H9 (cell line): ENCODE data around the gene EPAS1. TPM values are rescaled to one million over a fixed set of nuclear protein-coding genes. Genes with fewer than 3 reads are reported as not detected.

ENCODE experiments used
- DNase-seq: peaks from one replicate; pipeline ENCODE4 v3.0.0-alpha.2; 2017
- H2AFZ ChIP-seq: one replicate; pipeline ENCODE4 v1.6.1; 2013; ENCODE audit warnings: mild to moderate bottlenecking, low read length, control low read depth, moderate library complexity
- H2AK5ac ChIP-seq: 2 replicates; pipeline ENCODE4 v1.6.1; 2013; ENCODE audit warnings: low read length, control low read depth, mixed read lengths; ENCODE audit not compliant: insufficient read length
- H2BK120ac ChIP-seq: one replicate; pipeline ENCODE4 v1.6.1; 2013; ENCODE audit warnings: low read depth, mild to moderate bottlenecking, low read length, control low read depth, inconsistent platforms; ENCODE audit not compliant: poor library complexity, severe bottlenecking
- H2BK12ac ChIP-seq: 2 replicates; pipeline ENCODE4 v1.6.1; 2013; ENCODE audit warnings: low read length, control low read depth, mixed read lengths, low read depth; ENCODE audit not compliant: insufficient read length
- H2BK15ac ChIP-seq: 2 replicates; pipeline ENCODE4 v1.6.1; 2013; ENCODE audit warnings: low read depth, low read length, control low read depth
- H2BK20ac ChIP-seq: one replicate; pipeline ENCODE4 v1.6.1; 2013; ENCODE audit warnings: low read depth, mild to moderate bottlenecking, low read length, control low read depth, inconsistent platforms; ENCODE audit not compliant: poor library complexity, severe bottlenecking
- H2BK5ac ChIP-seq: 2 replicates; pipeline ENCODE4 v1.6.1; 2013; ENCODE audit warnings: low read length, control low read depth, mixed read lengths; ENCODE audit not compliant: insufficient read length
- H3K14ac ChIP-seq: 2 replicates; pipeline ENCODE4 v1.6.1; 2013; ENCODE audit warnings: low read length, control low read depth; ENCODE audit not compliant: insufficient read depth
- H3K18ac ChIP-seq: 2 replicates; pipeline ENCODE4 v1.6.1; 2013; ENCODE audit warnings: low read depth, mild to moderate bottlenecking, mixed read lengths, low read length, control low read depth; ENCODE audit not compliant: insufficient read length
- H3K23ac ChIP-seq: 2 replicates; pipeline ENCODE4 v1.6.1; 2013; ENCODE audit warnings: low read length, control low read depth, mixed read lengths, low read depth; ENCODE audit not compliant: insufficient read length
- H3K23me2 ChIP-seq: 2 replicates; pipeline ENCODE4 v1.6.1; 2013; ENCODE audit warnings: low read depth, mild to moderate bottlenecking, mixed read lengths, low read length, control low read depth; ENCODE audit not compliant: insufficient read length, poor library complexity, severe bottlenecking
- H3K27ac ChIP-seq: 2 replicates; pipeline ENCODE4 v1.5.1; 2013; ENCODE audit warnings: low read length, control low read depth, mixed read lengths, low read depth; ENCODE audit not compliant: insufficient read length
- H3K27me3 ChIP-seq: 2 replicates; pipeline ENCODE4 v1.6.1; 2013; ENCODE audit warnings: low read length, control low read depth, inconsistent platforms; ENCODE audit not compliant: insufficient read depth
- H3K4ac ChIP-seq: 2 replicates; pipeline ENCODE4 v1.6.1; 2013; ENCODE audit warnings: low read depth, mild to moderate bottlenecking, control low read depth, inconsistent platforms, low read length, moderate library complexity
- H3K4me1 ChIP-seq: 2 replicates; pipeline ENCODE4 v1.6.1; 2013; ENCODE audit warnings: low read length, control low read depth, inconsistent platforms; ENCODE audit not compliant: insufficient read depth
- H3K4me2 ChIP-seq: 2 replicates; pipeline ENCODE4 v1.6.1; 2013; ENCODE audit warnings: low read length, control low read depth, mixed read lengths; ENCODE audit not compliant: insufficient read length, insufficient read depth
- H3K56ac ChIP-seq: 2 replicates; pipeline ENCODE4 v1.6.1; 2013; ENCODE audit warnings: low read depth, mild to moderate bottlenecking, mixed read lengths, low read length, control low read depth; ENCODE audit not compliant: insufficient read length
- H3K79me1 ChIP-seq: 2 replicates; pipeline ENCODE4 v1.6.1; 2013; ENCODE audit warnings: low read depth, mild to moderate bottlenecking, moderate library complexity, low read length, control low read depth, inconsistent platforms; ENCODE audit not compliant: insufficient read depth, poor library complexity, severe bottlenecking
- H3K79me2 ChIP-seq: 2 replicates; pipeline ENCODE4 v1.6.1; 2013; ENCODE audit warnings: low read length, control low read depth, inconsistent platforms; ENCODE audit not compliant: insufficient read depth
- H3K9ac ChIP-seq: 2 replicates; pipeline ENCODE4 v1.6.1; 2013; ENCODE audit warnings: low read length, control low read depth, mixed read lengths; ENCODE audit not compliant: insufficient read length; ENCODE audit errors: extremely low read depth
- H3K9me3 ChIP-seq: one replicate; pipeline ENCODE4 v1.6.1; 2013; ENCODE audit warnings: low read depth, low read length, inconsistent platforms; ENCODE audit not compliant: control insufficient read depth
- H3T11ph ChIP-seq: one replicate; pipeline ENCODE4 v1.6.1; 2013; ENCODE audit warnings: mild to moderate bottlenecking, low read length, control low read depth, inconsistent platforms
- H4K20me1 ChIP-seq: one replicate; pipeline ENCODE4 v1.6.1; 2013; ENCODE audit not compliant: control insufficient read depth, insufficient read length, insufficient read depth
- H4K5ac ChIP-seq: 2 replicates; pipeline ENCODE4 v1.6.1; 2013; ENCODE audit warnings: low read depth, mild to moderate bottlenecking, mixed read lengths, low read length, control low read depth; ENCODE audit not compliant: insufficient read length
- H4K8ac ChIP-seq: replicated peaks from 2 replicates; pipeline ENCODE4 v1.6.1; 2013; ENCODE audit warnings: low read length, control low read depth, mixed read lengths, low read depth; ENCODE audit not compliant: insufficient read length
- H4K91ac ChIP-seq: 2 replicates; pipeline ENCODE4 v1.6.1; 2013; ENCODE audit warnings: low read depth, mild to moderate bottlenecking, moderate library complexity, mixed read lengths, low read length, control low read depth; ENCODE audit not compliant: insufficient read length
- H3K27ac Mint-ChIP-seq, 3 experiments: 2 replicates in 2 of 3; 3 replicates in 1 of 3; pipeline ENCODE4 v1.8.0; 2020 to 2021; ENCODE audit warnings: mixed read lengths in 3 of 3, mild to moderate bottlenecking in 1 of 3, moderate library complexity in 1 of 3
- H3K27me3 Mint-ChIP-seq: 2 replicates; pipeline ENCODE4 v1.8.0; 2021; ENCODE audit warnings: low read depth, mild to moderate bottlenecking, moderate library complexity, mixed read lengths
- H3K36me3 Mint-ChIP-seq, 3 experiments: 2 replicates in 2 of 3; 3 replicates in 1 of 3; pipeline ENCODE4 v1.8.0; 2020 to 2021; ENCODE audit warnings: low read depth in 3 of 3, mixed read lengths in 3 of 3; ENCODE audit not compliant: insufficient read depth in 1 of 3
- H3K4me1 Mint-ChIP-seq, 2 experiments: 2 replicates each; pipeline ENCODE4 v1.8.0; 2020; ENCODE audit warnings: mixed read lengths in 2 of 2
- H3K4me3 Mint-ChIP-seq, 2 experiments: 2 replicates in 1 of 2; 3 replicates in 1 of 2; pipeline ENCODE4 v1.8.0; 2020 to 2021; ENCODE audit warnings: mild to moderate bottlenecking in 2 of 2, mixed read lengths in 2 of 2, moderate library complexity in 1 of 2
- H3K9me3 Mint-ChIP-seq, 2 experiments: 2 replicates in 1 of 2; 3 replicates in 1 of 2; pipeline ENCODE4 v1.8.0; 2020; ENCODE audit warnings: mild to moderate bottlenecking in 2 of 2, mixed read lengths in 2 of 2, moderate library complexity in 1 of 2
- WGBS: extraction: QIAGEN DNeasy Blood & Tissue Kit; methylation state at CpG from one replicate; pipeline ENCODE4 v1.1.7; 2013; ENCODE audit warnings: missing lambda C conversion rate, low lambda C conversion rate, mixed read lengths; ENCODE audit not compliant: insufficient read length; ENCODE audit errors: extremely low coverage; 5-methylcytosine and 5-hydroxymethylcytosine counted together
- total RNA-seq: library from RNA; stranded (reverse); gene quantifications from 2 replicates; pipeline ENCODE4 v1.2.1, GENCODE V29; 2021
- TF ChIP-seq, protein P1 (sequence below): fragments of 200-600 bp; sonication (generic); conservative IDR thresholded peaks from 3 replicates; pipeline ENCODE4 v1.8.0; 2021; ENCODE audit warnings: antibody characterized with exemption, mild to moderate bottlenecking

The EPAS1 gene
- total RNA-seq, 1 experiment from 2014 or later: 1.1 TPM

DNA sequence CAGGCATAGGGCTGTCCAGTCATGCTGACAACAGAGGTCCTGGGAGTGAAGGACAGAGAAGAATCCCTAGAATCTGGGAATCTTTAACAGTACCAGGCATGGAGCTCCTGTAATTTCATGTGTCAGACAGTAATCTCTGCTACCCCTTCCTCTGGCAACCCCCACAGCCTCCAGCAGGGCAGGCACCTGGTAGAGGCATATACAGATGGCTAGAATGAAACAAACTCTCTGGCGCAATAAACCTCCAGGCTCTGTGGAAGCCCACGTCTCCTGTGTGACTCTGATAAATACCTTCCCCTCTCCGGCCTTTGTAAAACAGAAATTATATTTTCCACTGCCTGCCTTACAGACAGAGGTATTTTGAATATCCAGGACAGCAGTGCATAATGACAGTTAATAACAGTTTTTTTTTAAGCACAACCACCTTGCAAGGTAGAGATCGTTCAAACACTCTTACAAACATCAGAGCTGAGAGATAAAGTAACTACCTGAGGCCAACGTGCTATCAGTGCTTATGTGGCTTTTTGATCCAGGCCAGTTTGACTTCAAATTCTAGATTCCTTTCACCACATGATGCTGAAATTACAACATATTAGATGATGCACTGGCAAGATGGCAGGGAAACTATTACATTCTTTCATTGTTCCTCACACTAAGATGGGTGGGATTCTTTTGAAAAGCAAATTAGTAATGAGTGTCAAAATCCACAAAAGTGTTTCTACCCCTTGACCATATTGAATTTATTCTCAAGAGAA is 134.5 kb downstream of the EPAS1 start:
- H2AK5ac ChIP-seq: no peak overlapping the region
- Mint-ChIP-seq H3K4me1 (peaks cover 10 to 12% of the 10 kb centered on the region in 2 experiments), H3K27ac (no peak overlapping the region), H3K36me3 (no peaks in the 10 kb centered on the region), H3K27me3 (no peaks in the 10 kb centered on the region), H3K9me3 (no peaks in the 10 kb centered on the region), H3K4me3 (no peak overlapping the region)
- H2BK20ac ChIP-seq: no peak overlapping the region
- H4K8ac ChIP-seq: no peak overlapping the region
- H3K4ac ChIP-seq: no peak overlapping the region
- no peak overlapping the region for H3K27ac ChIP-seq
- no peak overlapping the region for H3K18ac ChIP-seq
- no peak overlapping the region for H3K23ac ChIP-seq
- no peaks in the 10 kb centered on the region for H3K79me1 ChIP-seq
- no peak overlapping the region for H3K9ac ChIP-seq
- H4K20me1 ChIP-seq: no peaks in the 10 kb centered on the region
- H3K4me2 ChIP-seq: no peak overlapping the region
- no peak overlapping the region for H3T11ph ChIP-seq
- H2BK120ac ChIP-seq: no peak overlapping the region
- no peak overlapping the region for H2BK15ac ChIP-seq
- H4K91ac ChIP-seq: no peak overlapping the region
- no peak overlapping the region for H2BK5ac ChIP-seq
- TF ChIP-seq, protein P1, sequence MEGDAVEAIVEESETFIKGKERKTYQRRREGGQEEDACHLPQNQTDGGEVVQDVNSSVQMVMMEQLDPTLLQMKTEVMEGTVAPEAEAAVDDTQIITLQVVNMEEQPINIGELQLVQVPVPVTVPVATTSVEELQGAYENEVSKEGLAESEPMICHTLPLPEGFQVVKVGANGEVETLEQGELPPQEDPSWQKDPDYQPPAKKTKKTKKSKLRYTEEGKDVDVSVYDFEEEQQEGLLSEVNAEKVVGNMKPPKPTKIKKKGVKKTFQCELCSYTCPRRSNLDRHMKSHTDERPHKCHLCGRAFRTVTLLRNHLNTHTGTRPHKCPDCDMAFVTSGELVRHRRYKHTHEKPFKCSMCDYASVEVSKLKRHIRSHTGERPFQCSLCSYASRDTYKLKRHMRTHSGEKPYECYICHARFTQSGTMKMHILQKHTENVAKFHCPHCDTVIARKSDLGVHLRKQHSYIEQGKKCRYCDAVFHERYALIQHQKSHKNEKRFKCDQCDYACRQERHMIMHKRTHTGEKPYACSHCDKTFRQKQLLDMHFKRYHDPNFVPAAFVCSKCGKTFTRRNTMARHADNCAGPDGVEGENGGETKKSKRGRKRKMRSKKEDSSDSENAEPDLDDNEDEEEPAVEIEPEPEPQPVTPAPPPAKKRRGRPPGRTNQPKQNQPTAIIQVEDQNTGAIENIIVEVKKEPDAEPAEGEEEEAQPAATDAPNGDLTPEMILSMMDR: no peak
- H3K56ac ChIP-seq: no peak overlapping the region
- no peaks in the 10 kb centered on the region for H3K79me2 ChIP-seq
- no peak for DNase-seq
- no peak overlapping the region for H4K5ac ChIP-seq
- H2AFZ ChIP-seq: no peak overlapping the region
- H3K23me2 ChIP-seq: no peaks in the 10 kb centered on the region
- H3K27me3 ChIP-seq: no peaks in the 10 kb centered on the region
- no peaks in the 10 kb centered on the region for H3K9me3 ChIP-seq
- no peak overlapping the region for H2BK12ac ChIP-seq
- H3K4me1 ChIP-seq: no peaks in the 10 kb centered on the region; the same call in 1 of the 2 replicates
- no peak overlapping the region for H3K14ac ChIP-seq
- WGBS: no CpG with 5 or more reads among the region's 5 CpGs
